Suprapubic skin (tissue), 4 donors: ENCODE data around the gene GASK1A. TPM values are rescaled to one million over a fixed set of nuclear protein-coding genes. Genes with fewer than 3 reads are reported as not detected.

Source experiments
- DNase-seq, 2 donors: peaks; one replicate each; pipeline ENCODE4 v3.0.0-alpha.2; 2019; ENCODE audit warnings: low spot score in 2 of 2
- H3K27ac ChIP-seq: fragments of 200-600 bp; sonication (generic); one replicate; pipeline ENCODE4 v1.5.1; 2019
- H3K27me3 ChIP-seq: fragments of 200-600 bp; sonication (generic); one replicate; pipeline ENCODE4 v1.5.1; 2019
- H3K36me3 ChIP-seq: fragments of 200-600 bp; sonication (generic); one replicate; pipeline ENCODE4 v1.5.1; 2019
- H3K4me1 ChIP-seq: fragments of 200-600 bp; sonication (generic); one replicate; pipeline ENCODE4 v1.5.1; 2019
- H3K4me3 ChIP-seq: fragments of 200-600 bp; sonication (generic); one replicate; pipeline ENCODE4 v1.5.1; 2019; ENCODE audit warnings: mild to moderate bottlenecking
- H3K9me3 ChIP-seq: fragments of 200-600 bp; sonication (generic); one replicate; pipeline ENCODE4 v1.5.1; 2019
- EP300 ChIP-seq: sonication (generic); formaldehyde crosslinking; IDR thresholded peaks from one replicate; pipeline ENCODE4 v1.6.1; 2017; ENCODE audit warnings: antibody characterized with exemption
- POLR2A ChIP-seq, 2 donors: fragments of 450-650 bp; IDR thresholded peaks; one replicate each; pipeline ENCODE4 v1.6.1; 2017; ENCODE audit warnings: antibody characterized with exemption in 2 of 2, mild to moderate bottlenecking in 2 of 2, moderate library complexity in 2 of 2
- POLR2AphosphoS5 ChIP-seq, 3 donors: sonication (generic); formaldehyde crosslinking; IDR thresholded peaks; one replicate each; pipeline ENCODE4 v1.6.1; 2017; ENCODE audit warnings: antibody characterized with exemption in 3 of 3
- WGBS: methylation state at CpG from one replicate; pipeline ENCODE4 v1.1.5; 2018; 5-methylcytosine and 5-hydroxymethylcytosine counted together
- total RNA-seq, 4 donors: library from RNA; depleted of rRNA; stranded (reverse); fragments of >200 nt; gene quantifications; one replicate each; pipeline ENCODE4 v1.1.0, GENCODE V29; 2016
- TF ChIP-seq, protein P1 (sequence below), 2 donors: fragments of 200-600 bp in 1 of 2; fragments of 450-650 bp in 1 of 2; sonication (generic) in 1 of 2; IDR thresholded peaks; one replicate each; pipeline ENCODE4 v1.5.1; 2016 to 2019; ENCODE audit warnings: antibody characterized with exemption in 2 of 2, mild to moderate bottlenecking in 1 of 2, moderate library complexity in 1 of 2

GASK1A gene
- total RNA-seq, 4 donors from 2014 or later, result 1.5 to 8.2 (median 3.2) TPM

DNA sequence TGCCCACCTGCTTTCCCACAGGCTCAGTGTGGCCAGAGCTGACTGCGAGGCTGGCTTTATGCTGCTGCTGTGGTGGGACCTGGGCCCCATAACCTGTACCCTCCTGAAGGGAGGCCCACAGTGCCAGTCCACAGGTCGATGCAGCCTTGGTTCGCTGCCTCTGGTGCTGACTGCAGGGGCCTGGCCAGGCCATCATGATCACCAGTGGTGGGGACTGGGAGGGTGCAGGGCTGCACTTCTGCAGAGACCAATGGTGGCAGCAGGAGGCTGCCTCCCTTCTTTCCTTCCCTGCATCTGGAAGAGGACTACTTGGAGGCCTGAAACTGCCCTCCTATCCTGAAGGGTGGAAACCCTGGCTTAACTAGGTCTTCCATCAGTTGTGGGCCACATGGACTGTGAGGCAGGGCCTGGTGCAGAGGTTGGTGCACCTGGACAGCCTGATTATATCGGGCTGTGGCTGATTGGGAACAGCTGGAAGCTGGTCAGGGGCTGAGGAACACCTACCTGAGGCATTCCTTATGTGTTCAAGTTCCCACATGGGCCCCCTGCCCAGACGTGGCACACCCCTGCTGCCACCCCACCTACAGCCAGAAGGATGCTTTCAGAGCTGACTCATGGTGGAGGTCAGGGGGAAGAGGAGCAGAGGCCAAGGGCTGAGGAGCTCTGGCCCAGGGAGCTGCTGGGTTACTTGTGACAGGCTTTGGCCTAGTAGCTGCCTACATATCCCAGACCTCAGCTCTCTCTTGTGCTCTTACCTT lies 97.0 kb downstream of the GASK1A start:
- no peaks in the 10 kb centered on the region for H3K27me3 ChIP-seq
- WGBS, result 75% methylated on average over 4 of the region's 5 CpGs
- H3K36me3 ChIP-seq, result peaks cover 18% of the 10 kb centered on the region
- TF ChIP-seq POLR2AphosphoS5 (IDR thresholded peaks at IDR 0.05) (no peak), POLR2A (IDR thresholded peaks at IDR 0.05) (no peak), EP300 (no peak)
- TF ChIP-seq, protein P1, sequence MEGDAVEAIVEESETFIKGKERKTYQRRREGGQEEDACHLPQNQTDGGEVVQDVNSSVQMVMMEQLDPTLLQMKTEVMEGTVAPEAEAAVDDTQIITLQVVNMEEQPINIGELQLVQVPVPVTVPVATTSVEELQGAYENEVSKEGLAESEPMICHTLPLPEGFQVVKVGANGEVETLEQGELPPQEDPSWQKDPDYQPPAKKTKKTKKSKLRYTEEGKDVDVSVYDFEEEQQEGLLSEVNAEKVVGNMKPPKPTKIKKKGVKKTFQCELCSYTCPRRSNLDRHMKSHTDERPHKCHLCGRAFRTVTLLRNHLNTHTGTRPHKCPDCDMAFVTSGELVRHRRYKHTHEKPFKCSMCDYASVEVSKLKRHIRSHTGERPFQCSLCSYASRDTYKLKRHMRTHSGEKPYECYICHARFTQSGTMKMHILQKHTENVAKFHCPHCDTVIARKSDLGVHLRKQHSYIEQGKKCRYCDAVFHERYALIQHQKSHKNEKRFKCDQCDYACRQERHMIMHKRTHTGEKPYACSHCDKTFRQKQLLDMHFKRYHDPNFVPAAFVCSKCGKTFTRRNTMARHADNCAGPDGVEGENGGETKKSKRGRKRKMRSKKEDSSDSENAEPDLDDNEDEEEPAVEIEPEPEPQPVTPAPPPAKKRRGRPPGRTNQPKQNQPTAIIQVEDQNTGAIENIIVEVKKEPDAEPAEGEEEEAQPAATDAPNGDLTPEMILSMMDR (IDR thresholded peaks at IDR 0.05), result no peak
- no peaks in the 10 kb centered on the region for H3K4me1 ChIP-seq
- H3K27ac ChIP-seq, result no peak overlapping the region
- no peak for DNase-seq
- H3K9me3 ChIP-seq, result no peaks in the 10 kb centered on the region
- no peak overlapping the region for H3K4me3 ChIP-seq

DNA sequence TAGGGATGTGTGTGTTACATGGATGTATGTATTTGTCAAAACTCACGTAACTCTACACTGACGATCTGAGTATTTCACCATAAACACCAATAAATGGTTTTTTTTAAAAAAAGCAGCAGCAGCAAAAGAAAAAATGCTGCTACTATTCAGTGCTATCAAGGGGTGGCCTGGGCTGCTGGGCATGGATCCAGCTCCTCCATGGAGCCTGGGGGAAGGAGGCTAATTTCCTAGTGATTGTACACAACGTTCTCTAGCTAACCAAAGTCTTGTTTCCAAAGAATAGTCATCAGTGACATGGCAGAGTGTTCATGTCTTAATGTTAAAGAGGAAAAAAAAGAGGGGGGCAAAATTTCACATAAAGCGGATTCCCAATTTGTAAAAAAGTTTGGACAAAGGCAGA lies 97.7 kb downstream of the GASK1A start:
- H3K9me3 ChIP-seq, result no peaks in the 10 kb centered on the region

DNA sequence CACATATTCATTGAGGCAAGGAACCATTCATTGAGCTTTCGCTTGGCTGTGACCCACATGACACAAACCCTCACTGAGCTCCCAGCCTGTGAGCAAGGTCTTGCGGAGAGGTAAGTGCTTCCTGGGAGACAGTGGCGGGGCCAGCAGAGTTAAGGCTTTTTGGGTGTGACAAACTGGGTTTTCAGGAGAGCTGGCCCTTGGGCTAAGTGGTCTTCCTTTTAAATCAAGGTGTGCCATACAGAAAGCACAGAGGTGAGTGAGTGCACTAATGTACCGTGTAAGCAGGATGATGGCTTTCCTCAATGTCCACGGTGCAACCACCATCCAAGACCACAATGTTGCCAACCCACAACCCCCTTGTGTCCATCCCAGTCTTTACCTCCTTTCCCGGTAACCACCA lies 98.2 kb downstream of the GASK1A start:
- no peak overlapping the region for H3K27ac ChIP-seq
- TF ChIP-seq POLR2AphosphoS5 (IDR thresholded peaks at IDR 0.05) (no peak), EP300 (no peak), POLR2A (IDR thresholded peaks at IDR 0.05) (no peak)
- TF ChIP-seq, protein P1 (IDR thresholded peaks at IDR 0.05), result no peak
- no peak for DNase-seq
- no peaks in the 10 kb centered on the region for H3K9me3 ChIP-seq
- H3K27me3 ChIP-seq, result no peaks in the 10 kb centered on the region
- peaks cover 22% of the 10 kb centered on the region for H3K36me3 ChIP-seq
- H3K4me3 ChIP-seq, result no peak overlapping the region
- H3K4me1 ChIP-seq, result no peaks in the 10 kb centered on the region
- 88% methylated on average over 6 of the region's 6 CpGs for WGBS

More for the DNA sequence above, 97.7 kb downstream of the GASK1A start:
- 76% methylated on average over 4 of the region's 4 CpGs for WGBS
- peaks cover 22% of the 10 kb centered on the region for H3K36me3 ChIP-seq
- H3K4me1 ChIP-seq, result no peaks in the 10 kb centered on the region
- no peak overlapping the region for H3K4me3 ChIP-seq
- DNase-seq, result no peak
- H3K27ac ChIP-seq, result no peak overlapping the region
- H3K27me3 ChIP-seq, result no peaks in the 10 kb centered on the region
- TF ChIP-seq EP300 (no peak), POLR2AphosphoS5 (IDR thresholded peaks at IDR 0.05) (no peak), POLR2A (IDR thresholded peaks at IDR 0.05) (no peak)
- TF ChIP-seq, protein P1 (IDR thresholded peaks at IDR 0.05), result no peak

DNA sequence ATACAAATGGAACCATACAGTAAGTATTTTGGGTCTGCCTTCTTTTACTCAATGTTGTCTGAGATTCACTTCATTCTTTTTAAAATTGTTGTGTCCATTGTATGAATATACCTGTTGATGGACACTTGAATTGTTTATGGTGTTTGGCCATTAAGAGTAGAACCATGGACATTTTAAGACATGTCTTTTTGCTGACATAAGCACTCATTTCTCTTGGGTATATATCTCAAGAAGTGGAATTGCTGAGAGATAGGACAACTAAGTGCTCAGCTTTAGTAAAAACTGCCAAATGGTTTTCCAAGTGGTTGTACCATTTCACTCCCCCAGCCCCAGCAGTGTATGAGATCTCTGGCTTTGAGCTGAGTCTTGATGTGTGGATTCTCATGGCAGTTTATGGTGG lies 98.6 kb downstream of the GASK1A start:
- Histone ChIP-seq H3K4me3 (no peak overlapping the region), H3K9me3 (no peaks in the 10 kb centered on the region), H3K27me3 (no peaks in the 10 kb centered on the region), H3K36me3 (peaks cover 22% of the 10 kb centered on the region), H3K27ac (no peak overlapping the region), H3K4me1 (no peaks in the 10 kb centered on the region)
- TF ChIP-seq, protein P1 (IDR thresholded peaks at IDR 0.05), result no peak
- DNase-seq, result no peak

DNA sequence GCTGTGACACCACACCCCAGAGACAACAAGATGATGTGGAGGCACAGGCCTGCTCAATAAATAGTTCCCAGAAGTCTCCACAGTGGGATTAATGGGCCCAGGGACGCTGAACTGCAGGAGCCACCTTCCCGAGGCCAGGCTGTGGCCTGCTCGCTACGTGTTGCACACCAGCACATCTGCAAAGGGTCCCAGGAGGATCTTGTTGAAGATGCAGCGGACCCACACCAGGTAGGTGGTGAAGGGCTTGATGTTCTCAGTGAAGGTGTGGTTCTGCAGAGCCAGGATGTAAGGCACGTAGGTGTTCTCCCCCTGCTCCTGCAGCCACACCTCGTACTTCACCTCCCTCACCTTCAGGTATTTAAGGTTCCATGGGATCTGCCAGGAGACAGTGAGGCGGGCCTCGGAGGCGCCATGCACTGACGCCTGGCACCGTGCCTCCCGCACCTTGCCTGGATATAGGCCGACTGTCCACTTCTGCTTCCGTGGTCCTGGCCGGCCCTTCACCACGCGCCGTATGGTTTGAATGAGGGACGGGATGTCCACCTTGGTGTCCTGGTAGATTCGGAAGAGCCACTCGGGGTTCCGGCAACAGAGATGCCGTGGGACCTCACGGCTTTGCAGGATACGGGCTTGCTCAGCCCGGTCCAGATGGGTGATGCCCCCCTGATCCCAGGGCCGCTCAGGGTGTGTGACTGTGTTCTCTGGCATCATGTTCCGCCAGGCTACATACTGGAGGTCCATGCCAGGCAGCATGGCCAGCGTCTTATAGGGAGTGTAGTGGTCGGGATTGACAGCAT lies 100.6 kb downstream of the GASK1A start:
- H3K9me3 ChIP-seq, result no peaks in the 10 kb centered on the region
- peaks cover 22% of the 10 kb centered on the region for H3K36me3 ChIP-seq
- DNase-seq, result no peak
- no peaks in the 10 kb centered on the region for H3K4me1 ChIP-seq
- TF ChIP-seq POLR2AphosphoS5 (IDR thresholded peaks at IDR 0.05) (no peak), POLR2A (IDR thresholded peaks at IDR 0.05) (no peak), EP300 (no peak)
- TF ChIP-seq, protein P1 (IDR thresholded peaks at IDR 0.05), result no peak
- H3K27ac ChIP-seq, result no peak overlapping the region
- 95% methylated on average over 26 of the region's 31 CpGs for WGBS
- no peaks in the 10 kb centered on the region for H3K27me3 ChIP-seq
- no peak overlapping the region for H3K4me3 ChIP-seq
